DMS53 treated with DMSO at 0.1 percent for 48 hours (cell line): ENCODE results near the gene NNAT.
"Not testable (repeated sequence)": the region's sequence is repeated elsewhere in the genome, so short reads cannot be mapped to it uniquely, and the experiment has no call there.

Experiments
- DNase-seq: peaks from one replicate; lab custom pipeline; 2025; ENCODE audit not compliant: unreplicated experiment; lab: John Stamatoyannopoulos, UW

The NNAT gene, protein sequence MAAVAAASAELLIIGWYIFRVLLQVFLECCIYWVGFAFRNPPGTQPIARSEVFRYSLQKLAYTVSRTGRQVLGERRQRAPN

DNA sequence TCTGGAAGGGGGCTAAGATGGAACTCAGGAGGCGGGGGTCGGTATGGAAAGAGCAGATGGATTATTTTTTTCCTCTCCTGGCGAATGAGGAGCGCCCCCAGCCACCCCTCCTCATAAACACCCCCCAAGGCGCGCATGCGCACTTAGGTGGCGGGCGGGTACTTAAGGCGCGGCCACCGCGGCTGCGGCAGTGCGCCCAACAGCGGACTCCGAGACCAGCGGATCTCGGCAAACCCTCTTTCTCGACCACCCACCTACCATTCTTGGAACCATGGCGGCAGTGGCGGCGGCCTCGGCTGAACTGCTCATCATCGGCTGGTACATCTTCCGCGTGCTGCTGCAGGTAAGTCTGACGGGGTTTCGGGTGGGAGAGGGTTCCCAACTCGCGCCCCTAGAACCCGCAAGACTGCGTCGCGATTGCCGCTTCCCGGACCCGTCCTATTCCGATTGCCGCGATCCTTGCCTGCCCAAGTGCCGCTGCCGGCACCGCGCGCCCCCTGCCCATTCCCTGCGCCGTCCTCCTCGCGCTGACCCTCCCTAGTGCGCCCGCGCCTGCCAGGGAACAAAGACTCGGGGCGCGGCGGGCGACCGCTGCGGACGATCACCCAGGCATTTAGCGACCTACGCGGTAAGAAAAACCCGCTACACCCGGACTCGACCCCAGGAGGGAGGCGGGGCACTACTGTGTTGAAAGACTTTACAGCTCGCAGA, at the start of gene NNAT:
Gene NNAT (plus strand): TSS at position 190 of the 711 bp plus-strand sequence. CDS start 82 bp downstream, at position 272.
- no peak for DNase-seq

DNA sequence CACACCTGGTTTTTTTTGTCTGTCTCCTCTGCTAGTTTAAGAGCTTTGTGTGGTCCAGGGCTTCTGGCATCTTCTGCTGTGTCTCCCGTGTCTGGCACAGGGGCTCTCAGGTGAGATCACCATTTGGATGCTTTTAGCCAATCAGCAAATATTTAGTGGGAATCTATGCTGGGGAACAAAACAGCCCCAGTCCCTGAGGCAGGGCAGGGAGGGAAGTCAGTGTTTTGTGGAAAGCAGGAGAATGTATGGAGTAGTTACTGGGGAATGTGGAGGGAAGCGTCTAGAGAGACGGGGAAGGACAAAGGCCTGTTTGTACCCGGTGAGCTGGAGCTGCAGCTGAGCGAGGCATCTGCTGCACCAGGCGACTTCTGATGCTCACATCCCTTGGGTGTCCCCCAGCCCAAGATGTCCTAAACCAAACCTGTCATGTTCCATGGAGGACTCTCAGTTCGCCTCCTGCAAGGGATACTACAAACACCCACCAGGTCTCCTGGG, 49.3 kb upstream of the NNAT start:
- DNase-seq = no peak

DNA sequence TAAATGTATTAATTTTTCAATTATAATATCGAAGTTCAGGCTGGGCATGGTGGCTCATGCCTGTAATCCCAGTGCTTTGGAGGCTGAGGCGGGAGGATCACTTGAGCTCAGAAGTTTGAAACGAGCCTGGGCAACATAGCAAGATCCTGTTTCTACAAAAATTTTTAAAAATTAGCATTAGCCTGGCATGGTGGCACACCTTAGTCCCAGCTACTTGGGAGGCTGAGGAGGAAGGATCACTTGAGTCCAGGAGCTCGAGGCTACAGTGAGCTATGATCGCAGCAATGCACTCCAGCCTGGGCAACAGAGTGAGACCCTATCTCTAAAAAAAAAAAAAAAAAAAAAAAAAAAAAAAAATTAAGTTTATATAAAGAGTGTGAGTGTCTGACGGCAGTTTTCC, 48.6 kb upstream of the NNAT start:
- not testable (repeated sequence) for DNase-seq

DNA sequence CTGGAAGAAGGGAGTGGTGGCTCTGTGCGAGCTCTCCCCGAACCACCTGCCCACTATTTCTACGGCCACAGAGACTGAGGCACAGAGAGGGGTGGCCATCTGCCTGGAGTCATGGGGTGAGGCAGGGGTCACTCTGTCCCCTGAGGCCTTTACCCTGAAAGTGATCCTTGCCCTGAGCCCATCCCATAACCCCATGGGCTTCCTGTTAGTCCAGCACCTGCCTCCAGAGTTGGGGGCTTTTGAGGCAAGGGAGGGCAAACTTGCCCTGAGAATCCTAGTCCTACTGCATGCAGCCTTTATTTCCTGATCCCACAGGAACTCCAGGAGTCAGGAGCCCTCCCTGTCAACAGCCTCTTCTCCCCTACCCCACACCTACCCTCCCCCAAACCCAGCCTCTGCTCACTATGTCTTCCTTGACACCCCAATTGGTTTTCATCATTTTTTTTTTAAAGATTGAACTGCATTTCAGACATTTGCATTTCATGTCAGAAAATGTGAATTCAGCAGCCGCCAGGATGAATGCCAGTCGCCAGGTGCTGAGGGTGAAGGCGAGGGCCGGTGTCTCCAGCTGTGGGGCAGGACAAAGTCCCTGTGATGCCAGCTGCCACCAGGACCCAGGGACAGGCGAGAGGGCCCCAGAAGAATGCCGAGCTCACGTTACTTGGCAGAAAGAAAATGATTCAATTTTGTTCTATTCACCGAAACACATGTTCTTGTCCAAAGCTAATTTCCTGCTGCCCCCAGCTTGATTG, 47.6 kb upstream of the NNAT start:
- DNase-seq = no peak

DNA sequence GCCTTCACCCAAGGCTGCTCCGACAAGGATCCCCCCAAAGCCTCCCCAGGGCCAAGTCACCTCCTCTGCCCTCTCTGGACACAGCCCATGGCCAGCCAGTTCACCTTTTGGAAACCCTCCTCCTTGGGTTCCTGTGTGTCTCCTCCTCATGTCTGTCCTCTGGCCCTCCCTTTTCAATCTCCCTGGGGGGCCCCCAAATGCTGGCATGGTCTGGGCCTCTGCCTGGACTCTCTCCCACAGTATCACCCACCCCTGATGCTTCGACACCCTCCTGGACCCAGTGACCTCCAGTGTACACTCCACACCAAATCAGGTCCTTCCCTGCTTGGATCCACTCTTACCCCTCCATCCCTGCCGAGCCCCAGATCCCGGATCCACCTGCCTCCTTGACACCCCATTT, 46.7 kb upstream of the NNAT start:
- no peak for DNase-seq

DNA sequence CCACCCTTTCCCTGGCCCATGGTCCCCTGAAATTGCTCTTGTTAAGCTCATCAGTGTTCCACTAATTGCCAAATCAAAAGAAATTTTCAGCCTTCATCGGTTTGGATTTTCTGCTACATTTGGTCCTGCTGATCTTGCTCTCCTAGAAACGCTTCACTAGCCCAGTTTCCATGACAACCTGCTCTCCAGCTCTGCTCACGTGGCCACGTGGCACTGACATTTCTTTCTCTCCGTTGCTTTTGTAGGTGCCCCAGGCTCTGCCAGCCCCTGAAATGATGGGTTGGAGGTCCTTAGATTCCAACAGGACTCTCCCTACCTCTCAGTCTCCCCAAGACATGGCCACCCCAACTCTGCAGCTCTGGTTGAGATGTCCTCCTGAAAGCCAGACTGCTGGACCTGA, 45.8 kb upstream of the NNAT start:
- no peak for DNase-seq

DNA sequence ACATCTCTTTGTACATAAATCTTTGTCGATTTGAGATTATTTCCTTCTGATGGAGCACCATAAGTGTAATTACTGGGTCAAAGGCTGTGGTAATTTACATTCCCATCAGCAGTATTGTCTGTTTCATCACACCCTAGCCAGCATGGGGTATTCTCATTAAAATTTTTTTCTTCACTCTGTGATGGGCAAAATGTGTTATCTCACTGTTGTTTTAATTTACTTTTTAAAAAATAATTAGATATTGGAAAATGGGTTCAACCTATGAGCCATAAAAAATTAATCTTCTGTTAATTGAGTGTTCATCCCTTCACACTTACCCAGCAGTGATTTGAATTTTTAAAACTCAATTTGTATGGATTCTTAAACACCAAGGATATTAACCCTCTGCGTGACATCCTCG, 44.0 kb upstream of the NNAT start:
- no peak for DNase-seq

DNA sequence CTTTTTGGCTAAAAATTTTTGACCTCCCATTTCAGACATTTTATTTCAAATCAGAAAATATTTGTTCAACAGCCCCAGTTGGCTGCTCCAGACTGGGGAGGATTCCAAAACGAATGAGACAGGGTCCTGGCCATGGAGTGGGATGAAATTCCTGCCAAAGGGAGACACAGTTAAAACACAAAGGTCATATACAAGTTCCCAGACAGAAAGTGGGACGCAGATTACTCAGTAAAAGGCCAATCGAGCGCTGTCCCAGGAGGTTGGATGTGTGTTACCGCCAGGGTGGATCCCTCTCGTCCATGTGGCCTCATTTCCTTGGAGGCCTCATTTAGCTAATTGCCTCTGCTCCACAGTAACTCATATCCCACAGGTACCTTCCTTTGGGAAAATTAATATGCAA, 41.8 kb upstream of the NNAT start:
- DNase-seq = no peak

DNA sequence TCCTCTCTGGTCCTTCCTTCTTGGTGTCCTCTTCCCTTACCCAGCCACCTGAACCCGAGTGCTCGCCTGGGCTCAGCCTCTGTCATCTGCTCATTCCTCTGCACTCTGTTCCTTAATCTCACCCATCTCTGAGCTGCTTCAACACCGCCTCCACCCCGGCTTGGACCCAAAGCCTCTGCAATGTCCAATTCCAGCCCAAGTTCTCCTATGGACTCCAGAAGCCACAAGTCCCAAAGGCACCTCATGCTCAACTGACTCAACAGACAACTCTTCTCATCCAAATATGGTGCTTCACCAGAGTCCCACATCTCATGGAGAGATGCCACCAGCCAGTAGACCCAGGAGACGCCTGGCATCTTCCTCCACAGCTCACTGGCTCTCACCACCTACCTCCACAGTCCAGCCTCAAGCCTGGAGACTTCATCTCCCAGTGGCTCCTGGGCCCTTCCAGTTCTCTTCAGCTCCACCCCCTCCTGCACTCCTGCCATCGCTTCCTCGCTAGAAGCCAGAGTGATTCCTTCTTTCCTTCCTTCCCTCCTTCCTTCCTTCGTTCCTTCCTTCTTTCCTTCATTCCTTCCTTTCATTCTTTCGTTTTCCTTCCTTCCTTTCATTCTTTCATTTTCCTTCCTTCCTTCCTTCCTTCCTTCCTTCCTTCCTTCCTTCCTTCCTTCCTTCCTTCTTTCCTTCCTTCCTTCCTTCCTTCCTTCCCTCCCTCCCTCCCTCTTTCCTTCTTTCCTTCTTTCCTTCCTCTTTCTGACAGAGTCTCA, 40.9 kb upstream of the NNAT start:
- DNase-seq = no peak

DNA sequence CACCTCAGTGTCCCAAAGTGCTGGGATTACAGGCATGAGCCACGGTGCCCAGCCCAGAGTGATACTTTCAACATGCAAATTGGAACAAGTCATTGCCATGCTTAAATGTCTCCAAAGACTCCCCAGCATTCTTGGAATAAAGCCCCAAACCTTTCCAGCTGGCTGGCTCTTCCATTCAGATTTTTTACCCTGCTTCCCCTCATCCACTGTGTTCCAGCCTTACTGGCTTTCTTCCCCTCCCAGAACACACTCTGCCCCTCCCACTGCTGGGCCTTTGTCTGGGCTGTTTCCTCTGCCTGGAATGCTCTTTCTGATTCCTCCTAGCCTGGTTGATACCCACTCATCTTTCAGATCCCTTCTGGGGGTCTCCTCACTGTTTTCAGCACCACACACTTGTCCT, 40.1 kb upstream of the NNAT start:
- no peak for DNase-seq

DNA sequence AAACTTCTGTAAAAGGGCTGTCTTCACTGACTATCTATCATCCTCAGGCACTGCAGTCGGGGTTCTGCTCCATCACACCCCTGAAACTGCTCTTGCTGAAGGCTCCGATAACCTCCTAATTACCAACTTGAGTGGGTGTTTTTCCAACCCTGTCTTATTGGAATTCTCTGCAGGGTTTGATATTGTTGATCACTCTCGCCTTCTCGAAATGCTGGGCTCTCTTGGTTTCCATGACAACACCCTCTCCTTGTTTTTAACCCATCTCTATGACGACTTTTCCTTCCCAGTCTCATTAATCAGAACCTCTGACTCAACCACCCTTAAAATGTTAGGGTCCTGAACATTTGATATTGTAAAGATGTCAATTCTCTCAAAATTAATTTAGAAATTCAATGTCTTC, 39.4 kb upstream of the NNAT start:
- DNase-seq = no peak

DNA sequence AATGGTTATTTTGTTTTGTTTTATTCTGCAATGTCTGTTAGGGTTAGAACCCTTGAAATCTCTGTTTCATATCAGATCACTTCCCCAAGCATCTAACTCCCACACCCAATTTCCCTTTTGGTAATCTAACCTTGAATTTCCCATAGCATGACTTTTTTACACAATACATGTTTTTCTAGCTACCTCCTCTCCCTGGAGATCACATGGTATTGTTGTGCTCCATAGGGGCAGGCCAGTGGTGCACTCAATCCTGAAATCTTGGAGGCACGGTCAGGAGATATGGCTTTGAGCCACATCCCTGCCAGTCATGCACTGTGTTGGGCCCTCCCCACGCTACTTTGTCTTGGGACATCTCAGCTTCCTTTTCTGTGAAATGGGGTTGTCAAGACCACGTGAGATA, 36.7 kb upstream of the NNAT start:
- DNase-seq = no peak

DNA sequence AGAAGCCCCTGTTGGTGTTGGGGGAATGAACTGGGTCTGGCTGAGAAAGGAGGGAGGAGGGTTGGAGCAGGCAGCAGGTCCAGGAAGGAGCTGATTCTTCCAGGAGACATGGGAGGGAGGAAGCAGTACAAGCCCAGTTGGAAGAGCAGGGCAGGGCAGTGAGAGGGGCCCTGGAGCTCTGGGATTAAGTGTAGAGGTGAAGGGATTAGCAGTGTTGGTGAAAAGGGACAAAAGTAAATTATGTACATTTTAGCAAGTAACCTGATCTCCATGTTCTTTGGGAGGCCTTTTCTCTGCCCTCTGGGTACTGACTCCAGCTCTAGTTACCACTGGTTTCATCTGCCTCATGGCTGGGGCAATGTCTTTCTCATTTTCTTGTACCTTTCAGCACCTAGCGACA, 34.8 kb upstream of the NNAT start:
- not testable (repeated sequence) for DNase-seq

DNA sequence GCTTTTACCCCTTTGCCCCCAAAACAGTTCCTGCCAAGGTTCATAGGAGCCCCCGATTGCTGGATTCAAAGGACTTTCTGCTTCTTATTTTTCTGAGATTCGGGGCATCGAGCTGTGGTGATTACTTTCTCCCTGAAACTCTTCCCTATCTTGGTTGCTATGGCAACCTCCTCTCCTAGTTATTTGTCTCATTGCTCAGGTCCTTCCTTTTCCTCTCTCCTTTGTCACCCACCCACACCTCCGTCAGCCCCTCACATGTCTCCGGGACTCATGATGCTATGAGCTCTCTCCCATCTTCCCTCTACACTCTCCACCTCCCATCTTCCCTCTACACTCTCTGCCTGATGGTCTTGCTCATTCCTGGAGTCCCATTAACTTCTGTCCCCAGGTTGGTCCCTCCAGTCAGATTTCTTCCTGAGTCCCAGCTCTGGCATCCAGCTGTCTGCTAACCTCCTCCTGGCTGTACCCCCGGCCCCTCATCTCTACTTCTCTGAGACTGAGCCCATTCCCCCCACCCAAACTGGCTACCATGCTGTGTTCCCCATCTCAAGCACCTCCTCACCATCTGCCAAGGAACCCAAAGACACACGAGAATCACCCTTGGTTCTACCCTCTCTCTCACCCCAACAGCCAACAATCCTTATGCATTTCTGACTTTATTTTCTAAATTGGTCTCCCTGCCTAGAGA, 30.2 kb upstream of the NNAT start:
- no peak for DNase-seq

DNA sequence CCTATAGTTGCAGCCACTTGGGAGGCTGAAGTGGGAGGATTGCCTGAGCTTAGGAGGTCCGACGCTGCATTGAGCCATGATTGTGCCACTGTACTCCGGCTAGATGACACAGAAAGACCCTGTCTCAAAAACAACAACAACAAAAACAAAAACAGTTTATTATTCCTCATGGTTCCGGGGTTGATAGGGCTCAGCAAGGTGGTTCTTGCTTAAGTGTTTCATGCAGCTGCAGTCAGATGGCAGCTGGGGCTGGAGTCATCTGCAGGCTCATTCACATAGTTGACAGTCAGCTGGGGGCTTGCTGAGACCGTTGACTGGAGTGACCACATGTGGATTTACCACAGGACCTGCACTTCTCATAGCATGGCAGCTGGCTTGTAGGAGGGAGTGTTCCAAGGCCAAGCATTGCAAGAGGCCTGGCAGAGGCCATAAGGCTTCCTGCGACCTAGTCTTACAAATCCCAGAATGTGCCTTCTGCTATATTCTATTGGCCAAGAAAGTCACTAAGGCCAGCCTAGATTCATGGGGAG, 28.9 kb upstream of the NNAT start:
- DNase-seq = no peak

DNA sequence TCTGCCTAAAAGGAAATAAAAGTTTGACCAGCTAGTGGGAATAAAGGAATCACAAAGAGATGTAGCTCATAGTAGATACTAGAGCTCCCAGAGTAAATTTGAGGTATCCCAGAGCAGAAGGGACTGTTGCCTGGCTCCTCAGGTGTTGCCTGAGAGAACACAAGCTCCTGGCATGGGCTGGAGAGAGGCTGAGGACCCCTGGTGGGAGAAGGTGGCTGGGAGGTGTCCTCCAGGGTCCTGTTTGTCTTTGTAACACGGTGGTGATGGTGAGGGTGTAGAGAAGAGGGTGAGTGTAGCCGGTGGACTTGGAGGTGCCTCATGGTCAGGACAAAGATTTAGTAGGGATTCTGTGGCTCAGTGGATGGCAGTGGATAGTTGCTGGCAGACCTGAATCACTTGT, 28.1 kb upstream of the NNAT start:
- DNase-seq = no peak

DNA sequence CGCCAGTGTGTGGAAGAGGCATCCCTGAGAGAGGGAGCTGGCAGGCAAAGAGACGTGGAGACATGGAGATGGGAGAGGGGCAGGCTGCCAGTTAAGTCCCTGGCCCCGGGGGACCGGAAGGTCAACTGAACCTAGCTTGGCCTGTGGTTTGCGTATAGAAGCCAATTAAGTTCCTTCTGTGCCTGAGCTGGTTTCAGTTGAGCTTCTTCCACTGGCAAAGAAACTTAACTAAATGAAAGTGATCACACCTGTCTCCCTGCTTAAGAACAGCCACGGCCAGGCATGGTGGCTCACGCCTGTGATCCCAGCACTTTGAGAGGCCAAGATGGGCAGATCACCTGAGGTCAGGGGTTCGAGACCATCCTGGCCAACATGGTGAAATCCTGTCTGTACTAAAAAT, 26.7 kb upstream of the NNAT start:
- DNase-seq = no peak

DNA sequence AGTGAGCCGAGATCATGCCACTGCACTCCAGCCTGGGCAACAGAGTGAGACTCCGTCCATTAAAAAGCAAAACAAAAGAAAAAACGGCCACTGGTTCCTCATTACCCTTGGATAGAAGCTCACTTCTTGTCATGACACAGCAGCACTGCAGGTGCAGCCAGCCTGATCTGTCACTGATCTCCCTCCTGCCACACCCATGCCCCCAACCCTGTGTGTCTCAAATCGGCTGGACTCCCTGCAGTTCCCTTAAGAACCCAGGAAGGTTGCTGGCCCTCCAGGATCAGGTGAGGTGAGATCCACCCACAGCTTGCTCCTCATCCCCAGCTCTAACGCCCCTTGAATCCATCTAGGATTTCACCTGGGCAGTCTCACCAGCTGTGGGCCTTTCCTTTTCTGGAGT, 26.3 kb upstream of the NNAT start:
- DNase-seq = no peak

DNA sequence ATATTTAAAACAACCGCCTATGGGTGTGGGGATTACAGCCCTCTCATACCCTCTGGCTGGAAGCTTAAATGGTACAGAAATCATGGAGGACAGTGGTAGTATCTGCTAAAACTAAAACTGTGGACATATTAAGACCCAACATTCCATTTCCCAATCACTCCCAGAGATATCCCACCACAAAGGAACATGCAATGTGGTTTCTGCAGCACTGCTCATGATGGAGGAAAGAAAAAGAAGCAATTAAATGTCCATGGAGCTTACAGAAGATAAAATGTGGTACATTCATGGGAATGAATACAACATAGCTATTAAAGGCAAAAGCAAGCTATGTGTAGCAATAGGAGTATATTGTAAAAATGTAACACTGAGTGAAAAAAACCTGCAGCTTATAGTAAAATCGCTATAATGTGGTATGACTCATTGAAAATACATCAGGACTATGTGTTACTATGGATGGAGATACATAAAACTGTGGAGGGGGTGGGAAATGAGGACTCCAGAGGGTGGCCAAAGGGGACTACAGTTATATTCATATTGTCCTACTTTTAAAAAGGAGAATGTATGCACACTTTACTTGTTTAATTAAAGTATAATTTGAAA, 22.9 kb upstream of the NNAT start:
- DNase-seq = no peak

DNA sequence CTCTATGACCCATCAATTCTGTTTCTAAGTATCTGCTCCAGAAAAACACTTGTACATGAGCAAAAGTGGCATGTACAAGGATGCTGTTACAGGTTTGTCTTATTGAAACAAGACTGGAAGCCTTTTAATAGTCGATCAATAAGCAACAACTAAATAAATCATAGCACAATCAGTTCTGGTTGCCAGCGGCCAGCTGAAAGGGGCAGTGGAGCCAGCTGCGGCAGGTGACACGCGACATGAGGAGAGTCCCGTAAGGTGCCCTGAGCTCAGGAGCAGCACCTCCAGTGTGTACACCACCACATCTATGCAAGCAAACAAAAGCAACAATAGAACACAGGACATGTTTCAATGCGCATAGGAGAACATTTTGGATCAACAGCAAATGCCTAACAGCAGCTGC, 20.7 kb upstream of the NNAT start:
- no peak for DNase-seq
